ENCODE measurements around the gene KCNC4. TPM values are rescaled to one million over a fixed set of nuclear protein-coding genes. Genes with fewer than 3 reads are reported as not detected.

The KCNC4 gene
- total RNA-seq, 2 experiments from 2014 or later, result 5.6 to 17.8 TPM

- DNase-seq (ENCODE audit: low spot score), result no peak
- Histone ChIP-seq H3K9me3 (ENCODE audit: low read length) (no peaks in the 10 kb centered on the region), H3K4me2 (ENCODE audit: low read length) (no peak overlapping the region), H3K79me2 (ENCODE audit: insufficient read depth, low read depth, low read length) (no peaks in the 10 kb centered on the region), H2AFZ (ENCODE audit: low read length) (no peak overlapping the region), H3K9me2 (ENCODE audit: insufficient read depth, low read length) (no peaks in the 10 kb centered on the region), H4K20me1 (ENCODE audit: insufficient read depth, low read length) (no peaks in the 10 kb centered on the region), H3K36me3 (ENCODE audit: insufficient read depth, low read length) (no peaks in the 10 kb centered on the region), H3K4me1 (ENCODE audit: insufficient read depth, low read length, poor library complexity, severe bottlenecking) (peaks cover 4% of the 10 kb centered on the region), H3K4me3 (ENCODE audit: low read depth, low read length, poor library complexity, severe bottlenecking) (no peak overlapping the region), H3K27ac (ENCODE audit: low read depth, low read length, poor library complexity, severe bottlenecking) (no peak overlapping the region)
- TF ChIP-seq EZH2phosphoT487 (IDR thresholded peaks at IDR 0.05; ENCODE audit: borderline replicate concordance, low read depth, low read length) (no peak), CTCF (conservative IDR thresholded peaks at IDR 0.05; ENCODE audit: low read length) (no peak)
- intact Hi-C loops (cut with micrococcal nuclease; ENCODE audit: unreplicated experiment), result no loop called here
- no TSS peak for BruUV-seq (replicated peaks)
- POLR2A ChIA-PET, result no interaction called here
- CTCF ChIA-PET (ENCODE audit: unreplicated experiment), result no interaction called here
Measured at GRCh38 chr1:110237386-110238152, 27.5 kb downstream of the KCNC4 start.

GRCh38 chr1:110239441-110240430, 29.6 kb downstream of the KCNC4 start:
- intact Hi-C loops (cut with micrococcal nuclease; ENCODE audit: unreplicated experiment), result no loop called here
- no peaks in the 10 kb centered on the region for H3K9me3 ChIP-seq (ENCODE audit: low read length)

More at GRCh38 chr1:110239441-110240430, 29.6 kb downstream of the KCNC4 start:
- POLR2A ChIA-PET, result no interaction called here
- no peaks in the 10 kb centered on the region for H3K36me3 ChIP-seq (ENCODE audit: insufficient read depth, low read length)
- H3K4me1 ChIP-seq (ENCODE audit: insufficient read depth, low read length, poor library complexity, severe bottlenecking), result peaks cover 24% of the 10 kb centered on the region
- no peaks in the 10 kb centered on the region for H3K9me2 ChIP-seq (ENCODE audit: insufficient read depth, low read length)
- CTCF ChIA-PET (ENCODE audit: unreplicated experiment), result no interaction called here
- no peak overlapping the region for H3K4me3 ChIP-seq (ENCODE audit: low read depth, low read length, poor library complexity, severe bottlenecking)
- DNase-seq (ENCODE audit: low spot score), result no peak
- TF ChIP-seq EZH2phosphoT487 (IDR thresholded peaks at IDR 0.05; ENCODE audit: borderline replicate concordance, low read depth, low read length) (no peak), CTCF (conservative IDR thresholded peaks at IDR 0.05; ENCODE audit: low read length) (no peak)
- no peak overlapping the region for H3K4me2 ChIP-seq (ENCODE audit: low read length)
- no peaks in the 10 kb centered on the region for H3K79me2 ChIP-seq (ENCODE audit: insufficient read depth, low read depth, low read length)
- H4K20me1 ChIP-seq (ENCODE audit: insufficient read depth, low read length), result no peaks in the 10 kb centered on the region
- BruUV-seq (replicated peaks), result no TSS peak
- H2AFZ ChIP-seq (ENCODE audit: low read length), result no peak overlapping the region
- H3K27ac ChIP-seq (ENCODE audit: low read depth, low read length, poor library complexity, severe bottlenecking), result no peak overlapping the region
